Heart left ventricle (tissue), 16 donors: ENCODE data around the gene FLACC1. TPM values are rescaled to one million over a fixed set of nuclear protein-coding genes. Genes with fewer than 3 reads are reported as not detected.
"Not testable (repeated sequence)": the region's sequence is repeated elsewhere in the genome, so short reads cannot be mapped to it uniquely, and the experiment has no call there.

Experiments
- ATAC-seq, 4 donors: fragments of 200-7000 bp; cut with Tn5 transposase; one replicate each; pipeline ENCODE4 v1.9.1; 2020 to 2022; ENCODE audit warnings: moderate library complexity in 4 of 4, mild to moderate bottlenecking in 3 of 4, moderate number of reproducible peaks in 1 of 4
- DNase-seq, 5 donors: peaks; one replicate each; pipeline ENCODE4 v3.0.0-alpha.2; 2020
- H3K27ac ChIP-seq, 12 donors: fragments of 200-600 bp; sonication (generic) in 4 of 12; one replicate each; pipeline versions ENCODE4 v1.5.0 to v1.8.0; 2016 to 2022; ENCODE audit warnings: mild to moderate bottlenecking in 2 of 12
- H3K27me3 ChIP-seq, 9 donors: fragments of 200-600 bp; sonication (generic) in 2 of 9; one replicate each; pipeline versions ENCODE4 v1.5.1 to v1.8.0; 2016 to 2022; ENCODE audit warnings: mild to moderate bottlenecking in 3 of 9
- H3K36me3 ChIP-seq, 9 donors: fragments of 200-600 bp; sonication (generic) in 2 of 9; one replicate each; pipeline versions ENCODE4 v1.5.0 to v1.8.0; 2018 to 2022; ENCODE audit warnings: mild to moderate bottlenecking in 2 of 9
- H3K4me1 ChIP-seq, 12 donors: fragments of 200-600 bp; sonication (generic) in 4 of 12; one replicate each; pipeline versions ENCODE4 v1.5.0 to v1.8.0; 2016 to 2022; ENCODE audit warnings: mild to moderate bottlenecking in 3 of 12
- H3K4me3 ChIP-seq, 12 donors: fragments of 200-600 bp; sonication (generic) in 4 of 12; one replicate each; pipeline versions ENCODE4 v1.5.0 to v1.8.0; 2017 to 2022; ENCODE audit warnings: mild to moderate bottlenecking in 9 of 12, moderate library complexity in 4 of 12
- H3K9me3 ChIP-seq, 12 donors: fragments of 200-600 bp; sonication (generic) in 4 of 12; one replicate each; pipeline versions ENCODE4 v1.5.0 to v1.8.0; 2016 to 2022; ENCODE audit warnings: mild to moderate bottlenecking in 1 of 12
- CTCF ChIP-seq, 12 donors: fragments of 200-600 bp; sonication (generic) in 4 of 12; IDR thresholded peaks; one replicate each; pipeline versions ENCODE4 v1.5.0 to v1.8.0; 2018 to 2022; ENCODE audit warnings: antibody characterized with exemption in 12 of 12, mild to moderate bottlenecking in 5 of 12
- POLR2A ChIP-seq, 2 donors: fragments of 450-650 bp; IDR thresholded peaks; one replicate each; pipeline ENCODE4 v1.6.1; 2017; ENCODE audit warnings: antibody characterized with exemption in 2 of 2, mild to moderate bottlenecking in 2 of 2, moderate library complexity in 2 of 2
- WGBS, 4 donors: extraction: QIAGEN DNeasy Blood & Tissue Kit in 2 of 4; methylation state at CpG; one replicate each; pipeline versions ENCODE4 v1.1.5 to v1.1.7; 2013 to 2018; 5-methylcytosine and 5-hydroxymethylcytosine counted together
- intact Hi-C, 10 donors: fragments of 100-400 bp; cut with DNase I; formaldehyde crosslinking; loops; one replicate each; pipeline versions ENCODE4 v1.11.1 to v1.14.2; 2022
- polyA plus RNA-seq, 2 donors: library from polyadenylated mRNA; stranded (reverse); fragments of 200-250 nt; gene quantifications; one replicate each; pipeline ENCODE4 v1.2.3, GENCODE V29; 2013
- total RNA-seq, 9 donors: library from RNA; depleted of rRNA in 2 of 9; stranded (reverse); fragments of >200 nt in 2 of 9; fragmentation: NEBNext Ultra II Directional in 3 of 9; extraction: Animal tissue kit (Norgen Biotek cat#: 25700) in 3 of 9; gene quantifications; one replicate each; pipeline versions ENCODE4 v1.1.0 to v1.2.4, GENCODE V29; 2016 to 2023
- donor health status: ischemic (EF 13 %, LVEDD 7.1; RV severe dilation, severe dysfunction).
- donor health status: healthy with polysubstance abuse.
- donor health status: DM: no; HTN: yes; CAD: no.
- donor health status: DM: no; HTN: no; CAD: no.
- donor health status: ischemic (EF 25% LVEDD 6.9; RV normal size, moderate dysfunction).
- donor health status: ischemic (EF 25% LVEDD 5.7; RV mildly dilated, moderate dysfunction).
- donor health status: healthy.
- donor health status: DM: yes; HTN: yes; CAD: no.
- donor health status: ischemic (EF 35%, LVEDD 5.7; RV mildly dilated, moderate dysfunction).
- donor health status: nonischemic (EF 11% LVEDD 7.7; RV severe dilation, severe dysfunction).
- donor health status: DM: yes; HTN: yes; CAD: no.
- donor health status: PGD.
- donor health status: ischemic (EF 29% LVEDD 5.4; RV normal size, mild dysfunction).
- donor health status: nonischemic (EF 23%, LVEDD 6.1; RV moderate dilation, normal function).

The FLACC1 gene
- total and polyA plus RNA-seq, 11 donors: 1.1 to 8.1 (median 7.0) TPM

- no peak for ATAC-seq
Observed at GRCh38 chr2:201298462-201299052, 58.6 kb downstream of the FLACC1 start.

GRCh38 chr2:201290457-201291148 is 66.5 kb downstream of the FLACC1 start:
- H3K4me3 ChIP-seq, DNase-seq, ATAC-seq, intact Hi-C loops, H3K27ac ChIP-seq, H3K4me1 ChIP-seq, H3K27me3 ChIP-seq: not testable (repeated sequence)
- peaks cover 0 to 54% (median 31%) of the 10 kb centered on the region in 9 donors for H3K36me3 ChIP-seq
- 87 to 96% (median 95%) methylated on average over 14 to 15 of the region's 15 CpGs for WGBS, 4 donors
- H3K9me3 ChIP-seq: peaks cover 0 to 15% (median 0%) of the 10 kb centered on the region in 12 donors

More at GRCh38 chr2:201298462-201299052, 58.6 kb downstream of the FLACC1 start:
- Histone ChIP-seq H3K27ac (no peak overlapping the region), H3K36me3 (peaks cover 0 to 23% (median 0%) of the 10 kb centered on the region in 9 donors), H3K4me3 (no peak overlapping the region), H3K4me1 (no peaks in the 10 kb centered on the region), H3K9me3 (peaks cover 0 to 12% (median 0%) of the 10 kb centered on the region in 12 donors), H3K27me3 (no peaks in the 10 kb centered on the region)
- no peak for DNase-seq
- 47 to 80% (median 77%) methylated on average over 3 of the region's 3 CpGs for WGBS, 4 donors
- TF ChIP-seq CTCF (IDR thresholded peaks at IDR 0.05): no peak
- TF ChIP-seq POLR2A (IDR thresholded peaks at IDR 0.05): no peak
- intact Hi-C loops: no loop called here

GRCh38 chr2:201285499-201285898 is 71.6 kb downstream of the FLACC1 start:
- 98 to 100% (median 100%) methylated on average over 1 of the region's 1 CpG for WGBS, 4 donors
- H3K36me3 ChIP-seq: peaks cover 0 to 61% (median 25%) of the 10 kb centered on the region in 9 donors

GRCh38 chr2:201280191-201281040 is 76.7 kb downstream of the FLACC1 start:
- ATAC-seq (no peak), DNase-seq (no peak)
- H3K4me1 ChIP-seq: peaks cover 0 to 12% (median 0%) of the 10 kb centered on the region in 12 donors
- intact Hi-C loops: no loop called here
- no peaks in the 10 kb centered on the region for H3K27me3 ChIP-seq
- no peak overlapping the region for H3K4me3 ChIP-seq
- peak overlapping the region in 2 of 12 donors; percentile 13 to 19 for H3K27ac ChIP-seq
- H3K36me3 ChIP-seq: peaks cover 0 to 61% (median 35%) of the 10 kb centered on the region in 9 donors
- TF ChIP-seq POLR2A (IDR thresholded peaks at IDR 0.05) (no peak), CTCF (IDR thresholded peaks at IDR 0.05) (no peak)
- H3K9me3 ChIP-seq: no peaks in the 10 kb centered on the region
- WGBS, 4 donors: 82 to 86% (median 84%) methylated on average over 3 of the region's 3 CpGs

More at GRCh38 chr2:201285499-201285898, 71.6 kb downstream of the FLACC1 start:
- ATAC-seq (no peak), DNase-seq (no peak)
- intact Hi-C loops: no loop called here
- no peak for TF ChIP-seq POLR2A (IDR thresholded peaks at IDR 0.05)
- TF ChIP-seq CTCF (IDR thresholded peaks at IDR 0.05): no peak
- H3K4me3 ChIP-seq: no peak overlapping the region
- H3K4me1 ChIP-seq: peaks cover 0 to 2% (median 0%) of the 10 kb centered on the region in 12 donors
- H3K9me3 ChIP-seq: no peaks in the 10 kb centered on the region
- H3K27ac ChIP-seq: no peak overlapping the region
- no peaks in the 10 kb centered on the region for H3K27me3 ChIP-seq
